Thyroid gland (tissue), 4 donors: ENCODE results near the gene XPO4.

ENCODE experiments used
- POLR2A ChIP-seq, 2 donors: fragments of 450-650 bp; IDR thresholded peaks; one replicate each; pipeline ENCODE4 v1.6.1; 2017; ENCODE audit warnings: antibody characterized with exemption in 2 of 2, mild to moderate bottlenecking in 2 of 2, moderate library complexity in 1 of 2
- TF ChIP-seq, protein P1 (sequence below), 6 experiments: fragments of 200-600 bp in 3 of 6; fragments of 450-650 bp in 3 of 6; sonication (generic) in 3 of 6; IDR thresholded peaks; one replicate each; pipeline ENCODE4 v1.5.1; 2016 to 2019; ENCODE audit warnings: antibody characterized with exemption in 6 of 6, mild to moderate bottlenecking in 2 of 6, inconsistent platforms in 1 of 6, moderate library complexity in 1 of 6

DNA sequence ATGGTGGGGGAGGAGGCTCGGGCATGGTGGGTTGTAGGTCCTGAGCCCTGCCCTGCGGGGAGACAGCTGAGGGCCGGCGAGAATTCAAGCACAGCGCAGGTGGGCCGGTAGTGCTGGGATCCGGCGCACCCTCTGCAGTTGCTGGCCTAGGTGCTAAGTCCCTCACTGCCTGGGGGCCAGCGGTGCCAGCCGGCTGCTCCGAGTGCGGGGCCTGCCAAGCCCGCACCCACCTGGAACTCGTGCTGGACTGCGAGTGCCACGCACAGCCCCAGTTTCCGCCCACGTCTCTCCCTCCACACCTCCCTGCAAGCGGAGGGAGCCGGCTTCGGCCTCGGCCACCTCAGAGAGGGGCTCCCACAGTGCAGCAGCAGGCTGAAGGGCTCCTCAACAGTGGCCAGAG lies 162.5 kb downstream of the XPO4 start:
- TF ChIP-seq, protein P1, sequence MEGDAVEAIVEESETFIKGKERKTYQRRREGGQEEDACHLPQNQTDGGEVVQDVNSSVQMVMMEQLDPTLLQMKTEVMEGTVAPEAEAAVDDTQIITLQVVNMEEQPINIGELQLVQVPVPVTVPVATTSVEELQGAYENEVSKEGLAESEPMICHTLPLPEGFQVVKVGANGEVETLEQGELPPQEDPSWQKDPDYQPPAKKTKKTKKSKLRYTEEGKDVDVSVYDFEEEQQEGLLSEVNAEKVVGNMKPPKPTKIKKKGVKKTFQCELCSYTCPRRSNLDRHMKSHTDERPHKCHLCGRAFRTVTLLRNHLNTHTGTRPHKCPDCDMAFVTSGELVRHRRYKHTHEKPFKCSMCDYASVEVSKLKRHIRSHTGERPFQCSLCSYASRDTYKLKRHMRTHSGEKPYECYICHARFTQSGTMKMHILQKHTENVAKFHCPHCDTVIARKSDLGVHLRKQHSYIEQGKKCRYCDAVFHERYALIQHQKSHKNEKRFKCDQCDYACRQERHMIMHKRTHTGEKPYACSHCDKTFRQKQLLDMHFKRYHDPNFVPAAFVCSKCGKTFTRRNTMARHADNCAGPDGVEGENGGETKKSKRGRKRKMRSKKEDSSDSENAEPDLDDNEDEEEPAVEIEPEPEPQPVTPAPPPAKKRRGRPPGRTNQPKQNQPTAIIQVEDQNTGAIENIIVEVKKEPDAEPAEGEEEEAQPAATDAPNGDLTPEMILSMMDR (IDR thresholded peaks at IDR 0.05), result no peak
- no peak for TF ChIP-seq POLR2A (IDR thresholded peaks at IDR 0.05)
